Right hindlimb (tissue), 1 donor: ENCODE data around the gene METTL26.

Experiments used
- DNase-seq: peaks from one replicate; pipeline ENCODE4 v3.0.0-alpha.2; 2018

The METTL26 gene

DNA sequence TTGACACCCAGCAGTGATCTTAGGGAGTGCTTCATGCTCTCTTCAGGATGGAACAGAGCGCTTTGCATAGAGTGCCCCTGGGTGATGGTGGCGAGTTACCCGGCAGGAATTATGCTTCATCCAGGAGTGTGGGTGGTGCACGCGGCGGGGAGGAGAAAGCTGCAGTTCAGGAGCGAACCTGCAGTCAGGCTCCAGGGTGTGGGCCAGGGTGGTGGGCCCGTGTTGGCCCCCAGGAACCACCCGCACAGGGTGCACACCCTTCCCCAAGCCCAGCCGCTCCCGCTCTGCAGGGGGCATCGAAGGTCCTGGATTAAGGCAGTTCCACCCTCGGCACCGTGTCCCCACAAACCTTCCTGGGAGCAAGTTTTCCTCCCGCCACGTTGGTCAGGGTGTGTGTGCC, 42.3 kb downstream of the METTL26 start:
- no peak for DNase-seq

DNA sequence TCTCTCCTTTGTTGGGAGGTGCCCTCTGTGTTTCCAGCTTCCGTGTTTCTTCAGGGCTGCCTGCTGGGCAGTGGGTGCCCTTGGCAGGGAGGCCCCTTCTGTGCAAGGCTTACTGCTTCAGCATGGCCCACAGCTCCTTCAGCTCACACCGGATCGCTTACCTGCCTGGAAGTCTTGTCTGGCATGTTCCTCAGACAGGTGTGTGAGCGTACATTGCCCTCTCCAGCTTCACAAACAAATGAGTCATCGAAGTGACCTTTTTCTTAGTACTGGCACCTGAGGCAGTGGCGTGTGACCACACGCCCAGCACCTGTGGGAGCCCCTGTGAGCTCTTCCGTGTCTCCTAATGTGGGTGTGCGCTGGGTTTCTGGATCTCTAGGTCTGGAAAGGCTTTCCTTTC, 42.7 kb downstream of the METTL26 start:
- no peak for DNase-seq

DNA sequence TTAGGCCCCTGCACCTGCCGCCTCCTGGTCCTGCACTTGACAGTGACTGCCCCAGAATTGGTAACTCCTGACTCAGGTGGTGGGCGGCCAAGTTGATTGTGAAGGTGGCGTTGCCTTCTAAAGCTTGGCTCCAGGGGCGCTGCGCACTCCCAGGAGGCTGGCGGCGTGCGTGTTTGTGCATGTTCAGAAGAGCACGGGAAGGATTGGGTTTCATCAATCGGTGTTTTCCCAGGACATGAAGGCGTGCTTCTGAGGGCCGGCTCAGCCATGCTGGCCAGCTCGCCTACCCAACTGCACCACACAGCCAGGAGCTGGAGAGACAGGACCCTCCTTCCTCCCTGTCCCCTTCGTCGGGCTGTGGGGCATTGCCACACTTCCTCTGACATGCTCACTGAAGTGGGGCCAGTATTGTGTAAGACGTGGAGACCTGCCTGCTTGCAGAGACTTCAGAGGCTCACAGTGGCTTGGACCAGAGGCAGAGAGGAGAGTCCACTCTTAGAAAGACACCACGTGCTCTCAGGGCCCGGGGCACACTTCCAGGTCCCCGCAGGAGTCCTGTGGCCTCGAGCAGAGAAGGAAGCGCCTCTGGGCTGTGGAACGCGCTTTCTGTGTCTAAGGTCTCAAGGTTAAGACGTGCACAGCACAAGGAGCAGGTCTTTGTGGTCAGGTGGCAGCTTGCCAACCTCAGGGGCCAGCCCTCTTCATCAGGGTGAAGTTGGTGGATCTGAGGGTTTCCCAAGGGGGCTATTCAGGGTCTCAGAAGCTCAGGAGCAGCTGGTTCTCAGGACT, 43.4 kb downstream of the METTL26 start:
- no peak for DNase-seq

DNA sequence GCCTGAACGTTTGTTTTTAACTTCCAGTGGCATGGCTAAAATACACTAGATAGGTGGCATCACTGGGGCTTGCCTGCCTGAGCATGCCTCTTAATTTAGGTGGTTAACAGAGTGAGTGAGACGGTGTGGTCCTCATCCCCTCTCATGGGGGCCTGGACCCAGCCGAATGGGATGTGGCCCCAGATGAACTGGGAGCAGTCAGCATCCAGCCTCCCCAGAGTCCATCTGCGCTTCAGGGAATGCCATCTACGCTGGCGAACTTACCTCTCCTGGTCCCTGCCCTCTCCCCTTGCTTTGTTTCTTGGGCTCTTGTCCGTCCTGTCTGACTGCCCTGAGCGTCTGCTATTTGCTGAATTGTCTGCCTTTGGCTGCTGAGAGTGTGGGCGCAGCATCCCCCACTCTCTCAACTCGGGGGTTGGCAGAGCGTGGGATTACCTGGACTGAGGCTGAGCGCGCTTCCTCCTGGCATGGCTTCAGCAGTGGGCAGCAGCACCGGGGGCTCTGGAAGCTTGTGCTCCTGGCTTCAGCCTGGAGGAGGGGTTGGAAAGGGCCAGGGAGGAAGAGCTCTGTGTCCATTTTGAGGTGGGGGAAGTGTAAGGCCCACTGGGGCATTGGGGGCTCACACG, 44.1 kb downstream of the METTL26 start:
- DNase-seq = no peak

DNA sequence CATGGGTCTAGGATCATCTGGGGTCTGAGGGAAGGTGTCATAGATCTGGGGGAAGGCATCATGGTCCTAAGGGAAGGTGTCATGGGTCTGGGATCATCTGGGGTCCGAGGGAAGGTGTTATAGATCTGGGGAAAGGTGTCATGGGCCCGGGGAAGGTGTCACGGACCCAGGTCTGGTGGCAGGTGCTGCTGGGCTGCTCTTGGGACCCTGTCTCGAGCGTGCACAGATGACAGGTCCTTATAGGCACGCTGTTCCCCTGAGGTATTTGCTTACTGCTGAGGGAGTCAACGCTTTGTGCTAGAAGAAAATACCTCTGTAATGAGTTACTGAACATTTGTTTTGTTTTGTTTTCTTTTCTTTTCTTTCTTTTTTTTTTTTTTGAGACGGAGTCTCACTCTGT, 44.9 kb downstream of the METTL26 start:
- DNase-seq = no peak

DNA sequence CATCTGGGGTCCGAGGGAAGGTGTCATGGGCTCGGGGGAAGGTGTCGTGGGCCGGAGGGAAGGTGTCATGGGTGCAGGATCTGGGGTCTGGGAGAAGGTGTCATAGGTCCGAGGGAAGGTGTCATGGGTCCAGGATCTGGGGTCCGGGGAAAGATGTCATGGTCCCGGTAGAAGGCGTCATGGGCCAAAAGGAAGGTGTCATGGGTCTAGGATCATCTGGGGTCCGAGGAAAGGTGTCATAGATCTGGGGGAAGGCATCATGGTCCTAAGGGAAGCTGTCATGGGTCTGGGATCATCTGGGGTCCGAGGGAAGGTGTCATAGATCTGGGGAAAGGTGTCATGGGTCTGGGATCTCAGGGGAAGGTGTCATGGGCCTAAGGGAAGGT, 45.3 kb downstream of the METTL26 start:
- no peak for DNase-seq

DNA sequence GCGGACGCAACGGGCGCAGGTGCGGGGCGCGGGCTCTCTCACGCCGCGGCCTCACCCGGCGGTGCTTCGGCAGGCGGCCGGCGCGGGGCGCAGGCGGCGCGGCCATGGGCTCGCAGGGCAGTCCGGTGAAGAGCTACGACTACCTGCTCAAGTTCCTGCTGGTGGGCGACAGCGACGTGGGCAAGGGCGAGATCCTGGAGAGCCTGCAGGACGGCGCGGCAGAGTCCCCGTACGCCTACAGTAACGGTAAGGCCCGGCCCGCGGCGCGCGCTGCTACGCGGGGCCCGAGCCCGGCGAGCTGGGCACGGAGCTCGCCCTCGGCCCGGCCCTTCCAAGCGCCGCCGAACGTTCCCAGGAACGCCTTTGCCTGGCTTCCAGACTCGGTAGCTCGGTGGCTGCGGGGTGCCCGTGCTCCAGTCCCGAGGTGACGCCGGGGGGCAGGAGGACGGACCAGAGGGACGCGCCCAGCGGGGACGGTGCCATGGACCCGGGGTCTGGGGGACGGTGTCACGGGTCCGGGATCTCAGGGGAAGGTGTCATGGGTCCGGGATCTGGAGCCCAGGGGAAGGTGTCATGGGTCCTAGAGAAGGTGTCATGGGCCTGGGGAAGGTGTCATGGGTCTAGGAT, 45.8 kb downstream of the METTL26 start:
- no peak for DNase-seq

DNA sequence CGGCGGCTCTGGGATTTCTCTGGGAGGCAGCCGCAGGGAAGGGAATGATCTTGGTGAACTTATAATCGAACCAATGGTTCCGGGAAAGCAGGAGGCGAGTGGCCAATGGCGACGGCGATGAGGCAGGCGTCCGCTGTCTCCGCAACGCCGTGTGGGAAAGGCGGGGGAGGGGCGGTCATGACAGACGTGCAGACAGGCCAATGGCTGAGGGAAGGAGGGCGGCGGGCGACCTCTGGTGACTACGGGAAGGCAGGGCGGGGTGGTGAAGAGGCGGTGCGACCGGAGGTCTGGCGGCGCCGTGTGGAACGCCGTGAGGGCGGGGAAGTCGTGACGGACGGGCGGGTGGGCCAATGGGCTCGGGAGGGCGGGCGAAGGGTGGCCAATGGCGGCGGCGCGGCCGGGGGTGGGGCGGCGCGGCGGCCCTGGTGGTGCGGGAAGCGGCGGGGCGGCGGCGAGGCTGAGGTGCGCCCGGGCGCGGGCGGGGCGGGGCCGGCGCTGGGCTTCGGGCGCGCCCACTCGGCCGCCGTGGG, 46.4 kb downstream of the METTL26 start, which contains the start of gene RAB40C:
Gene RAB40C, plus strand, starts transcription at position 409 of the 530 bp plus-strand sequence. CDS start 226 bp downstream, outside the sequence.
- DNase-seq = peak; percentile 99

DNA sequence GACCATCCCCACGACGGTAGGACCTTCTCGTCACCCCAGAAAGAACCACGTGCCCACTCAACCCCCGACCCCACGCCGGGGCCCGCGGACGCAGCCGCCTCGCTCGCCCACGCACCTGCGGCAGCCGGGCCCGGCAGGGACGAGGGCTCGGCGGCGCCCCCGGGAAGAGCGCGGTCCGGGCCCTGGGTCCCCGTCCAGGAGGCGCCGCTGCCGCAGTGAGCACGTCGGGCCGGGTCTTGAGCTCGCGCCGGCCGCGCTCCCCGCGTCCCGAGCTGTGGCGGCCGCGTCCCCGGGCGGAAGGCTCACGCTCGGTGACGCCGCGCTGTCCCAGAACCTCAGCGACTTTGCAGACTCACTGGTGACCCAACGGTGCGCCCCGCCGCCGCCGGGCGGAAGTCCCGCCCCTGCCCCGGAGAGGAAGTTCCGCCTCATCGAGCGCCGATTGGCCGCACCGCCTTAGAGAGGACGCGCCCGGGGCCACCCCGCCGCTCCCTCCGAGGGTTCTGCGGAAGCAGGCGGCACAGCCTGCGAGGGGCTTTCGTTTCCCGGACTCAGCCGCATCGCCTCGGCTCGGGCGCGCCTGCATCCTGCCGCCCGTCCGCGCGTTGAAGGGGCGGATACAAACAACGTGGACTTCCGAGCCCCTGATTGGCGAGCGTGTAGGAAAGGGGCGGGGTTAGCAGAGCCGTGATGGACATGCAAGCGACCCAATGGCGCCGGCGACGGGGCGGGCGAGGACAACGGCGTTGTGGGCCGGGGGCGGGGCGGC, 47.0 kb downstream of the METTL26 start:
- peak; percentile 98 for DNase-seq

DNA sequence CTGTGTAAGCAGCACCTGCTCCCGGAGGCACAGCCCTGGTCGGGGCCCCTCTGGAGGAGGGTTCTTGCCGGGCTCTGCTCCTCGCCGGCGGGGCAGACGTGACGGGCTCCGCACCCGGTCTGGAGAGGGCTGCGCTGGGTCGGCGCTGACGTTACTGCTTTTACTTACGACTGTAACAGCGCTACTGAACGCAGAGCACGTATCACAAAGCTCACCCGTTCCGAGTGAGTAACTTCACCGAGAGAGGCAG, 47.5 kb downstream of the METTL26 start:
- peak; percentile 63 for DNase-seq

DNA sequence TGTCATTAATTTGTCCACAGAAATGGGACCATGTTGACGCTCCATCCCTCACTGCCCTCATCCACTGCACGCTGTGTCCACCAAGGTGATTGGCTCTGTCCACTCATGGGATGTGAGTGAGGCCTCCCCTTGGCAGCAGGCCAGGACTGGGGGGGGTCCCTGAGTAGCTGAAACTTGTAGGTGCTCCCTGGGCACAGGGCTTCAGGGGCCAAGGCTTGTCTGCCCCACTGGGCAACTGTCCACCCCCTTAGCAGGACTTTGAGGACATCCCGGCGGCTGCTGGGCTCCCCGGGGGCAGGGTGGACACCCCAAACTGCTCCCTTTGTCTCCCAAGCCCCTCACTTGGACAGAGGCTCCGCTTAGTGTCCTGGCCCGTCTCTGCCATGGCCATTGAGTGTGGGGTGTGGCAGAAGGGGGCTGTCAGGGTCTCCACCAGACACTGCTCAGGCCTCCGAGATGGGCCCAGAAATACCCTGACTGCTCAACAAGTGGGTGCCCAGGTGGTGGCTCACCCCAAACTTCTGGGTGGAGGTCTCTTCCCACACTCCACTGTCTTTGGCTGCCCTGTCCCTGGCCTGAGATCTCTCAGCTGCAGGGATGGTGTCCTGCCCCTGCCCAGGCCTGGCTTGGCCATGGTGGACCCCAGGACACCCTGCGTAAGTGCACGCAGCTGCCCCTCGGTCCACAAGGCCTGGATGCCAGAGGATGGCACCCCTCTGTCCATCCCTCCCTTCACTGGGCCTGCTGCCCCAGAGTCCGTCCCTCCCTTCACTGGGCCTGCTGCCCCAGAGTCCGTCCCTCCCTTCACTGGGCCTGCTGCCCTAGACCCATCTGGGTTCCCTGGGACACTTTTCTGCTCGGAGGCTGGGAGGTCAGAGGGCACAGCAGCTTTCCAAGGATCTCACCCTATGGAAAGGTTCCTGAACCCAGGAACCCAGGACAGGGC, 49.2 kb downstream of the METTL26 start:
- DNase-seq = peak; percentile 28

DNA sequence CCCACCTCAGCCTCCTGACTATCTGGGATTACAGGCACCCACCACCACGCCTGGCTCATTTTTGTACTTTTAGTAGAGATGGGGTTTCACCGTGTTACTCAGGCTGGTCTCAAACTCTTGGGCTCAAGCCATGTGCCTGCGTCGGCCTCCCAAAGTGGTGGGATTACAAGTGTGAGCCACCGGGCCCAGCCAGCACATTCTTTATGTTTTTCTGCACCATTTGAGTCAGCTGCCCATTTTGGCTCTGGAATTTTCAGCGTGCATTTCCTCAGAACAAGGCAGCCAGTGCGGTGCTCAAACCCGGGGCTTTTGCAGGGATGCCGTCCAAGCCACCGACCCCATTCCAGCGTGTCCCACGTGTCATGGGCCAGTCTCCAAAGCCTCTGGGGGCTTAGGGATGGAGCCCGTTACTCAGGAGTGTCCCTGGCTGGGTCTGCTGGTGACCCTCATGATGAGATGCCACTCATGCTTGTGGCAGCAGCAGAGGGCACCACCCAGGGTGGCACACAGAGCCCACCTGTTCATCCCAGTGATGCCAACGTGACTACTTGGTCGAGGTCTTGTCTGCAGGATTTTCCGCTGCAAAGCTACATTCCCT, 50.0 kb downstream of the METTL26 start:
- DNase-seq = peak; percentile 32

DNA sequence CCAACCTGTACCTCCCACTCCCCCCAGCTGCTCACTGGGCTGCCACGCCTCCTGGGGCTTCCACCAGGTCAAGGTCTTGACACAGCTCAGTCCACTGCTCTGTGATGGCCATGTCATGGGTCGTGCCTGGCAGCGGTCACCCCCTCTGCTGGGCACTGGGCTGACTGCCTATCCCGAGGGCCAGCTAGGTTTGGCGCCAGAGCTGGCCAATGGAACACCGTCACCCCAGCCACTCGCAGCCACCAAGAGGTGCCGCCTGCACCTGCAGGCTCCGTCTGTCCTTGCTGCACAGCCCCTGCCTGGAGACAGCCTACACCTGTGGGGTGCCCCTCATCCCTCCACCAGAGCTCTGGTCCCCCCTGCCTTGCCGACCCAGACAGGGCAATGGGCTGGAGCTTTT, 50.8 kb downstream of the METTL26 start:
- peak; percentile 33 for DNase-seq
